SU-DHL-6 (cell line): ENCODE measurements around the gene PLIN3.
"Not testable (repeated sequence)": the region's sequence is repeated elsewhere in the genome, so short reads cannot be mapped to it uniquely, and the experiment has no call there.

Source experiments
- EZH2phosphoT487 ChIP-seq: fragments of 200-600 bp; sonication (generic), shearing (Covaris generic); conservative IDR thresholded peaks from 2 replicates; pipeline ENCODE4 v1.6.1; 2018; ENCODE audit warnings: mild to moderate bottlenecking, antibody characterized with exemption, low read length, moderate library complexity, mixed read lengths
- TF ChIP-seq, protein P1 (sequence below): fragments of 200-600 bp; sonication (generic); IDR thresholded peaks from one replicate; pipeline ENCODE4 v1.5.1; 2017; ENCODE audit warnings: antibody characterized with exemption, mild to moderate bottlenecking, low read length, moderate library complexity; ENCODE audit not compliant: insufficient read depth, poor library complexity, severe bottlenecking

DNA sequence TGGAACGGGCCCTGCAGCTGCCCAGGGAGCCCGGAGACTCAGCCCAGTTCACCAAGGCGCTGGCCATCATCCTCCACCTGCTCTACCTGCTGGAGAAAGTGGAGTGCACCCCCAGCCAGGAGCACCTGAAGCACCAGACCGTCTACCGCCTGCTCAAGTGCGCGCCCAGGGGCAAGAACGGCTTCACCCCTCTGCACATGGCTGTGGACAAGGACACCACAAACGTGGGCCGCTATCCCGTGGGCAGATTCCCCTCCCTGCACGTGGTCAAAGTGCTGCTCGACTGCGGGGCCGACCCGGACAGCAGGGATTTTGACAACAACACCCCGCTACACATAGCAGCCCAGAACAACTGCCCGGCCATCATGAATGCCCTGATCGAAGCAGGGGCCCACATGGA lies 74.2 kb downstream of the PLIN3 start:
- TF ChIP-seq, protein P1, sequence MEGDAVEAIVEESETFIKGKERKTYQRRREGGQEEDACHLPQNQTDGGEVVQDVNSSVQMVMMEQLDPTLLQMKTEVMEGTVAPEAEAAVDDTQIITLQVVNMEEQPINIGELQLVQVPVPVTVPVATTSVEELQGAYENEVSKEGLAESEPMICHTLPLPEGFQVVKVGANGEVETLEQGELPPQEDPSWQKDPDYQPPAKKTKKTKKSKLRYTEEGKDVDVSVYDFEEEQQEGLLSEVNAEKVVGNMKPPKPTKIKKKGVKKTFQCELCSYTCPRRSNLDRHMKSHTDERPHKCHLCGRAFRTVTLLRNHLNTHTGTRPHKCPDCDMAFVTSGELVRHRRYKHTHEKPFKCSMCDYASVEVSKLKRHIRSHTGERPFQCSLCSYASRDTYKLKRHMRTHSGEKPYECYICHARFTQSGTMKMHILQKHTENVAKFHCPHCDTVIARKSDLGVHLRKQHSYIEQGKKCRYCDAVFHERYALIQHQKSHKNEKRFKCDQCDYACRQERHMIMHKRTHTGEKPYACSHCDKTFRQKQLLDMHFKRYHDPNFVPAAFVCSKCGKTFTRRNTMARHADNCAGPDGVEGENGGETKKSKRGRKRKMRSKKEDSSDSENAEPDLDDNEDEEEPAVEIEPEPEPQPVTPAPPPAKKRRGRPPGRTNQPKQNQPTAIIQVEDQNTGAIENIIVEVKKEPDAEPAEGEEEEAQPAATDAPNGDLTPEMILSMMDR, result not testable (repeated sequence)
- TF ChIP-seq EZH2phosphoT487, result not testable (repeated sequence)
